PFSK-1 (cell line): ENCODE measurements around the gene INSYN2B.

Experiments
- FOXP2 ChIP-seq: optimal IDR thresholded peaks from 2 replicates; pipeline ENCODE3; 2011; ENCODE audit warnings: borderline replicate concordance, control low read depth, inconsistent platforms; ENCODE audit not compliant: insufficient read depth; ENCODE audit errors: extremely low read length, extremely low read depth
- POLR2AphosphoS5 ChIP-seq: IDR thresholded peaks from 2 replicates; pipeline ENCODE4 v1.6.1; 2012; ENCODE audit warnings: low read depth, mild to moderate bottlenecking, control low read depth, low read length, moderate library complexity
- SIN3A ChIP-seq: IDR thresholded peaks from 2 replicates; pipeline ENCODE4 v1.6.1; 2012; ENCODE audit warnings: mild to moderate bottlenecking, low read length, moderate library complexity, borderline replicate concordance; ENCODE audit not compliant: insufficient read depth
- TAF1 ChIP-seq: IDR thresholded peaks from 2 replicates; pipeline ENCODE4 v1.6.1; 2012; ENCODE audit warnings: low read length, control low read depth, borderline replicate concordance; ENCODE audit not compliant: insufficient read depth
- TF ChIP-seq, protein P1 (sequence below), 2 experiments: IDR thresholded peaks; 2 replicates each; pipeline versions ENCODE4 v1.6.1 to v1.8.0; 2011 to 2012; ENCODE audit warnings: low read depth in 2 of 2, low read length in 2 of 2, control low read depth in 1 of 2, inconsistent platforms in 1 of 2, mild to moderate bottlenecking in 1 of 2, moderate library complexity in 1 of 2; ENCODE audit not compliant: insufficient read depth in 1 of 2

Gene INSYN2B

DNA sequence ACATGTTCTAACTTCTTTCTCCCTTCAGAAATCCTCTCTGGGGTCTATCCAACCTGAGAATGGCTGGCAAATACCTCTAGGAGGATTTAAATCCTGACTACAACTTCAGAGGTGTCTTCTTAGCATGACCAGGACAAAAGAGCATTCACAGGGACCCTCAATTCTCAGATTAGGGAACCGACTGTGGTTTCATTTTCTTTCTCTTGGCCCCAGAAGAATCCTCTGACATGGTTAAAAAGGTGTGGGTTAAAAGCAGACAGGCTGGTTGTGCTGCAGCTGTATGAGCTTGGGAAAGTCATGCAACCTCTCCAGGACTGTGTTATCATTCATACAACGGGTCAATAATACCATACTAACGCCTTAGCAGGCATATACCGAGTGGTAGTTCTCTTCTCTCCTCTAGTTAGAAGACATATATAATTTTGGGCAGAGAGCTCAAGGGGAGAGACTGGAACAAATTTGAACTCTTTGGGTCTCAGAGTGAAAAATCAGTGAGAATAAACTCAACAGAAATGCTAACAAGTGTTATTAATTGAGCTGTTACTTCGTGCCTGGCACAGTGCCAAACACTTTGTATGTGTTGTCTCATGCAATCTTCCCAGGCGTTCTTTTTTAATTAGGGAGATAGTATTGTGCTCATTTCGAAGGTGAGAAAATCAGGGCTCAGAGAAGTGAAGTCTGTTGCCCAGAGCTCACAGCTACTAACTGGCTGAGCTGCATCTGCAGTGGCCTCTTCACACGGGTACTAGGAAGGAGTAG is 35.2 kb downstream of the INSYN2B start:
- TF ChIP-seq TAF1 (no peak), FOXP2 (no peak), POLR2AphosphoS5 (no peak), SIN3A (no peak)
- TF ChIP-seq, protein P1, sequence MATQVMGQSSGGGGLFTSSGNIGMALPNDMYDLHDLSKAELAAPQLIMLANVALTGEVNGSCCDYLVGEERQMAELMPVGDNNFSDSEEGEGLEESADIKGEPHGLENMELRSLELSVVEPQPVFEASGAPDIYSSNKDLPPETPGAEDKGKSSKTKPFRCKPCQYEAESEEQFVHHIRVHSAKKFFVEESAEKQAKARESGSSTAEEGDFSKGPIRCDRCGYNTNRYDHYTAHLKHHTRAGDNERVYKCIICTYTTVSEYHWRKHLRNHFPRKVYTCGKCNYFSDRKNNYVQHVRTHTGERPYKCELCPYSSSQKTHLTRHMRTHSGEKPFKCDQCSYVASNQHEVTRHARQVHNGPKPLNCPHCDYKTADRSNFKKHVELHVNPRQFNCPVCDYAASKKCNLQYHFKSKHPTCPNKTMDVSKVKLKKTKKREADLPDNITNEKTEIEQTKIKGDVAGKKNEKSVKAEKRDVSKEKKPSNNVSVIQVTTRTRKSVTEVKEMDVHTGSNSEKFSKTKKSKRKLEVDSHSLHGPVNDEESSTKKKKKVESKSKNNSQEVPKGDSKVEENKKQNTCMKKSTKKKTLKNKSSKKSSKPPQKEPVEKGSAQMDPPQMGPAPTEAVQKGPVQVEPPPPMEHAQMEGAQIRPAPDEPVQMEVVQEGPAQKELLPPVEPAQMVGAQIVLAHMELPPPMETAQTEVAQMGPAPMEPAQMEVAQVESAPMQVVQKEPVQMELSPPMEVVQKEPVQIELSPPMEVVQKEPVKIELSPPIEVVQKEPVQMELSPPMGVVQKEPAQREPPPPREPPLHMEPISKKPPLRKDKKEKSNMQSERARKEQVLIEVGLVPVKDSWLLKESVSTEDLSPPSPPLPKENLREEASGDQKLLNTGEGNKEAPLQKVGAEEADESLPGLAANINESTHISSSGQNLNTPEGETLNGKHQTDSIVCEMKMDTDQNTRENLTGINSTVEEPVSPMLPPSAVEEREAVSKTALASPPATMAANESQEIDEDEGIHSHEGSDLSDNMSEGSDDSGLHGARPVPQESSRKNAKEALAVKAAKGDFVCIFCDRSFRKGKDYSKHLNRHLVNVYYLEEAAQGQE (IDR thresholded peaks at IDR 0.05; ENCODE audit: insufficient read depth in 1 of 2, low read depth in 2 of 2, low read length in 2 of 2): no peak

DNA sequence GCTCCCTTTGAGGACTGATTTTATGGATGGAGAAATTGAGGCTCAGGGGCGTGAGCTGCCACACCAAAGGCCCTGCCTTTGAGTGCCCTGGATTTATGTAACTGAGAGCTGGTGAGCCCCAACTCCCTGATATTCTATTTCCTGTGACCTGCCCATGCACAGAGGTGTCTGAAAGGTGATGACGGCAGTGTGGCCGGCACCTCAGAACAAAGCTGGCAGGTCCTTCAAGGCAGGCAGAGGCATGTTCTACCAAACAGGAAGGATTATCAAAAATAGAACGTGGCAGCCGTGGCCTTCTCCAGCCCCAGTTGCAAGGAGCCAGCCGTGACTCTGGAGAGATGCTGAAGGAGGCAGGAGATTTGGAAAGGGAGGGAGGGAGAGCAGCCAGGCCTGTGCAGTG is 36.2 kb downstream of the INSYN2B start:
- TF ChIP-seq FOXP2 (no peak), POLR2AphosphoS5 (no peak), SIN3A (no peak), TAF1 (no peak)
- TF ChIP-seq, protein P1 (IDR thresholded peaks at IDR 0.05; ENCODE audit: insufficient read depth in 1 of 2, low read depth in 2 of 2, low read length in 2 of 2): no peak

DNA sequence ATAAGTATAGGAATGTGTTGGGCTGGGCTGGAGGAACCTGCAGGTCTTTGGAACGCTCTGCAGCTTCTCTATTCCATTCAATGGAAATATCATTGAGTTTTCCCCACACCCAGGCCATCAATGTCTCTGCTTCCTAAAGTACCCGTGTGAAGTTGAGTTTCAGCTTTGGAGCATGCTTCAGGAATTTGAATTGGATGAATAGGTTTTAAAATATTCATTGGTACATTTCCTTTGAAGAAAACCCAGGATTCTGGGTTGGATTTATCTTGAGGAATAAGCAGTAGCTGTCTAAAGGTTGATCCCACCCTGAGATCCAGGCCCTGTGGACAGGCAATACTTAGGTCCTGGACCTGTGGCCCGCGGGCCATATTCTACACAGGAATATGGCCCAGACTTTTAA is 37.3 kb downstream of the INSYN2B start:
- TF ChIP-seq TAF1 (no peak), POLR2AphosphoS5 (no peak), SIN3A (no peak), FOXP2 (no peak)
- TF ChIP-seq, protein P1 (IDR thresholded peaks at IDR 0.05; ENCODE audit: insufficient read depth in 1 of 2, low read depth in 2 of 2, low read length in 2 of 2): no peak

DNA sequence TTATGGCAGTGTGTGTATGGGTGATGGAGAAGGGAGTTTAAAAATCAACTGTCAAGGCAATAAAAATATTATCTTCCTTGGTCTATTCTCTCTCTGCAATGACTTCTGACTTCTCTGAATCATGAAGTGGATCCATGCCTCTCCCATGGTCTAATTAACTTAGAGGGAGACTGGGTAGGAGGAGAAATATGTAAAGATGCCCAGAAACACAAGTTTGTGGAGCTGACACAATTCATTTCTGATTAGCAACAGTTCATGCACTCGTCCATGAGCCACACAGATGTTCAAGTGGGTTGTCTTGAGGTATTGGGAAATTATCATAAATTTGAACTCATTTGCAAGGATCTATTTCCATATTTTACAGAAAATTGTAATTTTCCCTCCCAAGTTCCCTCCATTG is 38.1 kb downstream of the INSYN2B start:
- TF ChIP-seq, protein P1 (IDR thresholded peaks at IDR 0.05; ENCODE audit: insufficient read depth in 1 of 2, low read depth in 2 of 2, low read length in 2 of 2): no peak
- TF ChIP-seq TAF1 (no peak), POLR2AphosphoS5 (no peak), SIN3A (no peak), FOXP2 (no peak)

DNA sequence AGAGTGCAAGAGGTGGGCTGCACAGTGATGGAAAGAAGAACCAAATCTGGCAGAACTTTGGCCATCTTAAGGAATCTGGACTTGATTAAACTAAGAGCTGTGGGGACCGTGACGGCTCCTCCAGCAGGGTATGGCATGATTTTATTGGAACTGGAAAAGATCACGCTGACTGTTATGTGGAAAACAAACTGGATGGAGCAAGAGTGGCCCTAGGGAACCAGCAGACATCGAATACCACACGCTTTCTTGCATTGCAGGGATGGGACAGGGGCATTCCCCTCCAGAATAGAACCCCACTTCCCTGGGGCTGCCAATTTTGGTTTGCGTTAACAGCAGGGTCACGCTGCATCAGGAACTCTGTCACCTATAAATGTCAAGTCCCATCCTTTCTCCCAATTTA is 38.8 kb downstream of the INSYN2B start:
- no peak for TF ChIP-seq TAF1
- no peak for TF ChIP-seq POLR2AphosphoS5
- TF ChIP-seq FOXP2: no peak
- TF ChIP-seq SIN3A: no peak
- TF ChIP-seq, protein P1 (IDR thresholded peaks at IDR 0.05; ENCODE audit: insufficient read depth in 1 of 2, low read depth in 2 of 2, low read length in 2 of 2): no peak
